WERI-Rb-1 (cell line): ENCODE measurements around the gene TMEM184A.

ENCODE experiments used
- DNase-seq: peaks from one replicate; pipeline ENCODE4 v3.0.0-alpha.2; 2020
- H3K27ac ChIP-seq: fragments of 250-450 bp; sonication (Bioruptor Pico); 2 replicates; pipeline ENCODE4 v1.5.1; 2020; ENCODE audit warnings: mild to moderate bottlenecking, moderate library complexity
- H3K27me3 ChIP-seq: fragments of 250-450 bp; sonication (Bioruptor Pico); 2 replicates; pipeline ENCODE4 v1.5.1; 2021; ENCODE audit warnings: mild to moderate bottlenecking, low read depth, moderate library complexity; ENCODE audit not compliant: insufficient read depth, severe bottlenecking
- H3K36me3 ChIP-seq: fragments of 250-450 bp; sonication (Bioruptor Pico); 2 replicates; pipeline ENCODE4 v1.5.1; 2020; ENCODE audit warnings: mild to moderate bottlenecking, moderate library complexity
- H3K4me3 ChIP-seq: 2 replicates; pipeline ENCODE4 v1.5.1; 2011; ENCODE audit warnings: low read depth, mild to moderate bottlenecking, control low read depth, low read length
- H3K9me3 ChIP-seq: fragments of 250-450 bp; sonication (Bioruptor Pico); 2 replicates; pipeline ENCODE4 v1.5.1; 2021; ENCODE audit warnings: mild to moderate bottlenecking, moderate library complexity; ENCODE audit not compliant: severe bottlenecking
- TF ChIP-seq, protein P1 (sequence below): IDR thresholded peaks from 2 replicates; pipeline ENCODE4 v1.5.1; 2011; ENCODE audit warnings: low read depth, mild to moderate bottlenecking, control low read depth, inconsistent platforms, low read length

TMEM184A gene

GRCh38 chr7:1596181-1597043 is 40.4 kb upstream of the TMEM184A start:
- Histone ChIP-seq H3K4me3 (no peak overlapping the region), H3K9me3 (no peaks in the 10 kb centered on the region), H3K27ac (no peak overlapping the region), H3K27me3 (no peaks in the 10 kb centered on the region), H3K36me3 (no peaks in the 10 kb centered on the region)
- DNase-seq, result no peak
- TF ChIP-seq, protein P1, sequence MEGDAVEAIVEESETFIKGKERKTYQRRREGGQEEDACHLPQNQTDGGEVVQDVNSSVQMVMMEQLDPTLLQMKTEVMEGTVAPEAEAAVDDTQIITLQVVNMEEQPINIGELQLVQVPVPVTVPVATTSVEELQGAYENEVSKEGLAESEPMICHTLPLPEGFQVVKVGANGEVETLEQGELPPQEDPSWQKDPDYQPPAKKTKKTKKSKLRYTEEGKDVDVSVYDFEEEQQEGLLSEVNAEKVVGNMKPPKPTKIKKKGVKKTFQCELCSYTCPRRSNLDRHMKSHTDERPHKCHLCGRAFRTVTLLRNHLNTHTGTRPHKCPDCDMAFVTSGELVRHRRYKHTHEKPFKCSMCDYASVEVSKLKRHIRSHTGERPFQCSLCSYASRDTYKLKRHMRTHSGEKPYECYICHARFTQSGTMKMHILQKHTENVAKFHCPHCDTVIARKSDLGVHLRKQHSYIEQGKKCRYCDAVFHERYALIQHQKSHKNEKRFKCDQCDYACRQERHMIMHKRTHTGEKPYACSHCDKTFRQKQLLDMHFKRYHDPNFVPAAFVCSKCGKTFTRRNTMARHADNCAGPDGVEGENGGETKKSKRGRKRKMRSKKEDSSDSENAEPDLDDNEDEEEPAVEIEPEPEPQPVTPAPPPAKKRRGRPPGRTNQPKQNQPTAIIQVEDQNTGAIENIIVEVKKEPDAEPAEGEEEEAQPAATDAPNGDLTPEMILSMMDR, result no peak

DNA sequence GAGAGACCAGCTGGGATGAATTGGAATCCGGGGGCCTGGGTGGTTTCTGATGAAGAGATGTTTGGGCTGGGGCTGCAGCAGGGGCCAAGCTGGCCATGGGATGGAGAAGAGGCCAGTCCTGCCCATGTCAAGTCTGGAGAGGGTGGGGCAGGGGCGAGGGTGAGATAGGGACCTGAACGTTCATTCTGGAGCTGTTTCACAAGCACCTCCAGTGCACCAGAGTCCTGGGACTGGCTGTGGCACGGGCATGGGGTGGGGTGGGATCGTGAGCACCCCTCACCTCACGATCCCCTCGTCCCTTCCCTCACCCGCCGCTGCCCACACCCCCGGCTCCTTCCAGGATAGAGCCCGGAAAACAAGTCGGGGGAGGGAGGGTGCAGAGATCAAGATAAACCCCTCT is 39.6 kb upstream of the TMEM184A start:
- Histone ChIP-seq H3K4me3 (no peak overlapping the region), H3K36me3 (no peaks in the 10 kb centered on the region), H3K27ac (no peak overlapping the region), H3K9me3 (no peaks in the 10 kb centered on the region), H3K27me3 (no peaks in the 10 kb centered on the region)
- TF ChIP-seq, protein P1, result no peak
- no peak for DNase-seq

DNA sequence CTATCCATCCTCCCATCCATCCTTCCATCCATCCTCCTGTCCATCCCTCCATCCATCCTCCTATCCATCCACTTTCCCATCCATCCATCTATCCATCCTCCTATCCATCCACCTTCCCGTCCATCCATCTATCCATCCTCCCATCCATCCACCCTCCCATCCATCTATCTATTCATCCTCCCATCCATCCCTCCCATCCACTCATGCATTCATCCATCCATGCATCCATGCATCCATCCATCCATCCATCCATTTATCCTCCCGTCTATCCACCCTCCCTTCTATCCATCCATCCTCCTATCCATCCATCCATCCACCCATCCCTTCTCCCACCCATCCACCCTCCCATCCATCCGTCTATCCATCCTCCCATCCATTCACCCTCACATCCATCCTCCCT is 39.0 kb upstream of the TMEM184A start:
- TF ChIP-seq, protein P1, result no peak
- DNase-seq, result no peak
- H3K27ac ChIP-seq, result no peak overlapping the region
- H3K9me3 ChIP-seq, result no peaks in the 10 kb centered on the region
- no peaks in the 10 kb centered on the region for H3K27me3 ChIP-seq
- H3K36me3 ChIP-seq, result no peaks in the 10 kb centered on the region
- H3K4me3 ChIP-seq, result no peak overlapping the region

DNA sequence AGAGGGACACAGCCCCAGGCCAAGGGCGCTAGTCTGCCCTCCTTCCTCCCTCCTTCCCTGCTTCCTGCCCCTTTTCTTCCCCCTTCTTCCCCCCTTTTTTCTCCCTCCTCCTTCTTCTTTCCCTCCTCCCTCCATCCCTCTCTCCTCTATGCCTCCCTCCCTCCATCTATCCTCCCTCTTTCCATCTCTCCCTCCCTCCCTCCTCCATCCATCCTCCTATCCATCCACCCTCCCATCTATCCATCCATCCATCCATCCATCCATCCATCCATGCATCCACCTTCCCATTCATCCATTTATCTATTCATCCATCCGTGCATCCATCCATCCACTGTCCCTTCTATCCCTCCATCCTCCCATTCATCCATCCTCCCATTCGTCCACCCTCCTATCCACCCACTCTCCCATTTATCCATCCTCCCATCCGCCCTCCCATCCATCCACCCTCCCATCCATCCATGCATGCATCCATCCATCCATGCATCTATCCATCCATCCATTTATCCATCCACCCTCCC is 38.0 kb upstream of the TMEM184A start:
- no peak for DNase-seq
- H3K27me3 ChIP-seq, result no peaks in the 10 kb centered on the region
- H3K9me3 ChIP-seq, result peaks cover 3% of the 10 kb centered on the region
- H3K36me3 ChIP-seq, result no peaks in the 10 kb centered on the region
- no peak overlapping the region for H3K4me3 ChIP-seq
- H3K27ac ChIP-seq, result no peak overlapping the region
- TF ChIP-seq, protein P1, result no peak

DNA sequence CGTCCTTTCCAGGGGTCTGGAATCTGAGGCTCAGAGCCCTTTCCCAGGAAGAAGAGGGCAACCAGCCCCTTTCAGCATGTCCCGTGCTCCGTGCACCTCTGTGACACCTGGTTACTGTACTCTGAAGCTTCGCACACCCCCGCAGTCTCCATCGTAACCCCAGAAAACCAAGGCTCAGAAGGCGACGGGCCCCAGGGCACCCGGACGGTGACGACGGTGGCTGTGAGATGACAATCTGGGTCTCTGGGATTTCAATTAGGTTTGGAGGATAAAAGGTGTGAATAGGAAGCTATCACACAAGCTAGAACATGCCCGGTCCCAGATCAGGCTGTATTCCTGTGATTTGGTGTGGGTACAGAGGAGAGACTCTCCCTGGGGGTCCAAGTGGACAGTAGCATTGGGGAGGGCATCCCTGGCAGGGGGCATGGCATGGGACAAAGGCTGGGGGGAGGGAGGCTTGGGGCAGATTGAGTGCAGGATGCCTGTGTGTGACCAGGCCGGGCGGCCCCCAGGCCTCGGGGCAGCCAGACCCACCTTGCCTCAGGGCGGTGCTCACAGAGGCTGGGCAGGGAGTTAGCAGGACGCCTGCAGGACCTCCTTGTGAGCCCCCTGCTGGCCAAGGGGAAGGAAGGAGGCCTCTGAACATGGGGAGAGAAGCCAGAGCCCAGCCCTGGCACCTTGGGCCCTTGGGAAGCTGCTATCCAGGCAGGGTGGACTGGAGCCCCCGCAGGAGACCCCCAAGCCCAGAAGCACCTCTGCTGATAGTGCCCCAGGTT is 37.3 kb upstream of the TMEM184A start:
- H3K9me3 ChIP-seq, result peaks cover 7% of the 10 kb centered on the region
- H3K27ac ChIP-seq, result peak overlapping the region; percentile 95
- H3K4me3 ChIP-seq, result no peak overlapping the region
- TF ChIP-seq, protein P1, result peak; percentile 91
- no peaks in the 10 kb centered on the region for H3K36me3 ChIP-seq
- H3K27me3 ChIP-seq, result no peaks in the 10 kb centered on the region
- DNase-seq, result peak; percentile 78
